Activated CD8-positive, alpha-beta memory T cell treated with anti-CD3 and anti-CD28 coated beads, Interleukin-2, amount 50 U/mL, for 24 hours (primary cell): ENCODE data around the gene INTS7.
"Not testable (repeated sequence)": the region's sequence is repeated elsewhere in the genome, so short reads cannot be mapped to it uniquely, and the experiment has no call there.

Experiments used
- DNase-seq: peaks from one replicate; pipeline ENCODE4 v3.0.0-alpha.2; 2020; ENCODE audit errors: extremely low read depth

Gene INTS7

DNA sequence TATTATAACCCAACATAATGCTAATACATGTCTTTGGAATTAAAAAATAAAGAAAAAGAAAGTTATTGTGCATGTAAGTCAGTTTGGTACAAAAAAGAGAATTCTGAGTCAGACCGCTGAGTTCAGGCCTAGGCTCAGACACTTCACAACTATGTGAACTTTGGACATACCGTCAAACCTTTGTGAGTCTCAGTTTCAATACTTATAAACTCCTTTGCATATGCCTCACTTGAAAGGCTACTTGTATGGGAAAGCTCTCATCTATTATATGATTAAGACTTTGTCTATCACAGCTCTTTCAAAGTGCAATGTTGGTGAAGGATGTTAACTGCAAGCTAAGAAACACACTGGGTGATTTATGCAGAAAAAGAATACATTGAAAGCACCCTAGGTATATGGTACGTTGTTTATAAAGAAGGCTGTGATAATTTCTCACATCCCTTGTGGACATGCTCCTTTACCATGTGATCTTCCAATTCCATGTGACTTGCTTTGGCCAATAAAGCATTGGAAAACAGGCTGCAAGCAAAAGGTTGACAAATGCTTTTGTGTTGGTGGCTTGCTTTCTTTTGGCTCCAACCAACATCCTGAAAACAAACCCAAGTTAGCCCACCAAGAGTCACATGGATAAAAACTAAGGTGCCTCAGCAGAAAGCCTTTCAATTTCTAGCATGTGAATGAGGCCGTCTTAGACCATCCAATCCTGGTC, 49.6 kb downstream of the INTS7 start:
- DNase-seq, result no peak

- no peak for DNase-seq
Observed at GRCh38 chr1:211978596-211978995, 56.8 kb downstream of the INTS7 start.

DNA sequence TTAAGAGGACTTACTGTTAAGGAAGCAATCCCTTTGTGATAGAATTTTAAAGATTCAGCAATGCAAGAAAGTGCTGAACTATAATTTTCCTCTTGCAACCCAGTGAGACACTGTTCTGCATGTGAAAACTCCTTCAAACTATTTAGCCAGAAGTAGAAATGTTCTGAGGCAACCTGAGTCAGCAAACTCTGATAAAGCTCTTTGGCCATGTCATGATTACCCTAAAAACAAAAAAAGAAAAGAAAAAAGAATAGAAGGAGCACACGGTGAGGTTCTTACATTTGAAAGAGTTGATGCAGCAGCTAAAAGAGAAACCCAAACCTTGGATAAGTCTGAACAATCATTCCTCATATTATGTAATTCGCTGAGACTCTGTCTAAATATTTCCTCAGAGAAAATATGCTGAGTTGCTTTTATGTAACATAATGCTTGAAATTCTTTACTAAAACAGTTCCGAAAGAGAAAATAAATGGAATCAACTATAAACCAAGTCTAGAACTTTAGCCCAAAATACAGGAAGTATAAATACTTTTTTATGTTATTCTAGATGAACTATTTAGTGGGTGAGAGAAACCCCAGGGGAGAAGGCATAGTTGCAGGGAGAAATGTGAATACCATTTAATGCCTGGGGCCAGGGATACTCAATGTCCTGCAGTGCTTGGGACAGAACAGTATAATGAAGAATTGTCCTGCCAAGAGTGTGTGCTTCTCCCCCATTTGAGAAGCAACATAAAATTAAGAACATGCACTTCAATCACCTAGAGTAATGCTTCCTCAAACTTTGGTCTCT, 60.0 kb downstream of the INTS7 start:
- no peak for DNase-seq

DNA sequence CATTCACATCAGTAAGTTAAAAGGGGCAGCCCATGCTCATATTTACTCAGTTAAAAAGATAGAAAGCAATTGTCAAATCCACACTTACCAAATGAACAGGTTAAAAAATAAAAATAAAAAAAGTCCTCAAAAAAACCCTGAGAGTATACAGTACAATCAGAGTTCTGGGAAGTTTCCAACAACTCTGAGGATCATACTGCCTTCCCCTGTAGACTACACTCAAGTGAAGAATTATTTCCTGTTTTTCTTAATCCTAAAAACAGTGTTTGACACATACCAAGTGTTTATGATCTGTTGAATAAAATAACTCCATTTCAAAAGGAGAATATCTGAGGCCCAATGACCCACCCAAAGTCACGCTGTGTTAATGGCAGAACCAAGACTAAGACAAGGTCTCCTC, 61.8 kb downstream of the INTS7 start:
- no peak for DNase-seq

- no peak for DNase-seq
Observed at GRCh38 chr1:211968200-211968834, 67.0 kb downstream of the INTS7 start.

GRCh38 chr1:211967704-211968103, 67.7 kb downstream of the INTS7 start:
- DNase-seq, result no peak

DNA sequence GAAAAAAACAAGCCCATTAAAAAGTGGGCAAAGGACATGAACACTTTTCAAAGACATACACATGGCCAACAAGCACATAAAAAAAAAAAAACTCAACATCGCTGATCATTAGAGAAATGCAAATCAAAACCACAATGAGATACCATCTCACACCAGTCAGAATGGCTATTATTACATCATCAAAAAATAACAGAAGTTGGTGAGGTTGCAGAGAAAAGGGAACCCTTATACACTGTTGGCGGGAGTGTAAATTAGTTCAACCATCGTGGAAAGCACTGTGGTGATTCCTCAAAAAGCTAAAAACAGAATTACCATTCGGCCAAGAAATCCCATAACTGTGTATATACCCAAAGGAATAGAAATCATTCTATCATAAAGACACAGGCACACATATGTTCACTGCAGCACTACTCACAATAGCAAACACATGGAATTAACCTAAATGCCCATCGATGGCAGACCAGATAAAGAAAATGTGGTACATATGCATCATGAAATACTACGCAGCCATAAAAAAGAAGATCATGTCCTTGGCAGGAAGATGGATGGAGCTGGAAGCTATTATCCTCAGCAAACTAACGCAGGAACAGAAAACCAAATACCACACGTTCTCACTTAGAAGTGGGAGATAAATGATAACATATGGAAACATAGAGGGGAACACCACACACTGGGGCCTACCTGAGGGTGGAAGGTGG, 70.1 kb downstream of the INTS7 start:
- no peak for DNase-seq

- no peak for DNase-seq
Observed at GRCh38 chr1:211959680-211960079, 75.7 kb downstream of the INTS7 start.

GRCh38 chr1:211959221-211959620, 76.1 kb downstream of the INTS7 start:
- no peak for DNase-seq

DNA sequence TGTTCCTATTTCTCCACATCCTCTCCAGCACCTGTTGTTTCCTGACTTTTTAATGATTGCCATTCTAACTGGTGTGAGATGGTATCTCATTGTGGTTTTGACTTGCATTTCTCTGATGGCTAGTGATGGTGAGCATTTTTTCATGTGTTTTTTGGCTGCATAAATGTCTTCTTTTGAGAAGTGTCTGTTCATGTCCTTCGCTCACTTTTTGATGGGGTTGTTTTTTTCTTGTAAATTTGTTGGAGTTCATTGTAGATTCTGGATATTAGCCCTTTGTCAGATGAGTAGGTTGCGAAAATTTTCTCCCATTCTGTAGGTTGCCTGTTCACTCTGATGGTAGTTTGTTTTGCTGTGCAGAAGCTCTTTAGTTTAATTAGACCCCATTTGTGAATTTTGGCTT, 81.3 kb downstream of the INTS7 start:
- DNase-seq, result not testable (repeated sequence)

DNA sequence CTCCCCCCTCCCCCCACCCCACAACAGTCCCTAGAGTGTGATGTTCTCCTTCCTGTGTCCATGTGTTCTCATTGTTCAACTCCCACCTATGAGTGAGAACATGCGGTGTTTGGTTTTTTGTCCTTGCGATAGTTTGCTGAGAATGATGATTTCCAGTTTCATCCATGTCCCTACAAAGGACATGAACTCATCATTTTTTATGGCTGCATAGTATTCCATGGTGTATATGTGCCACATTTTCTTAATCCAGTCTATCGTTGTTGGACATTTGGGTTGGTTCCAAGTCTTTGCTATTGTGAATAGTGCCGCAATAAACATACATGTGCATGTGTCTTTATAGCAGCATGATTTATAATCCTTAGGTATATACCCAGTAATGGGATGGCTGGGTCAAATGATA, 81.8 kb downstream of the INTS7 start:
- DNase-seq, result not testable (repeated sequence)

- no peak for DNase-seq
Observed at GRCh38 chr1:211952299-211952698, 83.1 kb downstream of the INTS7 start.

GRCh38 chr1:211951856-211952255, 83.5 kb downstream of the INTS7 start:
- no peak for DNase-seq

- DNase-seq, result no peak
Observed at GRCh38 chr1:211948377-211948776, 87.0 kb downstream of the INTS7 start.

DNA sequence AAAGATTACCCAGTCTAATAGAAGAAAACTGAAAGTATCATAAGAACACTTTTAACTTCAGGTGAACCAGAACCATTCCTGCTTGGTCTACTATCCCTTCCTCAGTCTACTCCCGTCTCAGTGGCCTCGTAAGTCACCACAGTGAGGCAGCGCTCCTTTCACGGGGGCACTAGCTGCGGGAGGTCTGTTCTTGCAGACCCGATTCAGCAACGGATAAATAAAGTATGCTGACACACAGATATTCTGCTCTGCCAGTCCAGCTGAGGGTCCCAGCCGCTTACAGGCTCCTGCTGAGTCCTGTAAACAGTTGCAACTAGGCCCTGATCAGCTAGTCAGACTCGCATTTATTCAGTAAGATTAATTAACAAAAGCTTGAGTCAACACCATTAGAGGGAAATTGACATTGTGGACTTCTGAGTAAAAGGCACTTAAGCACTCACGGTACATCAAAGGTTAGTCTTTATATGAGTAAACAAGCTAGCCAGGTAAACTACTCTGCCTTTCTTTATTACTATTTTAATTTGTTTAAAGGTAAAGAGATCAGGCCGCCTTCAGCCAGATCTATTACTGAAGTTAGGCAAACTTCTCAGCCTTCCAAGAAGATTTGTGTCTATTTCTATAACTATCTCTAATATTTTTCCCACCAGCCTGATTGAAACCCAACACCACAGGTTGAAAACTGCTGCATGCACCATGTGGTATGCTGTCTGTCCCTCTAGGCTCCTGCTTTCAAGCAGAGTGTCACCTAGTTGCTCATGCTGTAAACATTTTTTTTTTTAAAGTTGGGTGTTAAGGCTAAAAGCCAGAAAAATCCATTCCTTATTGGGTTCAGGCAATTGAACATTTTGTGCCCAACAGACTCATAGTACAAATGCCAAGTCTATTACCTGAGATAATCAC, 87.7 kb downstream of the INTS7 start:
- DNase-seq, result no peak

DNA sequence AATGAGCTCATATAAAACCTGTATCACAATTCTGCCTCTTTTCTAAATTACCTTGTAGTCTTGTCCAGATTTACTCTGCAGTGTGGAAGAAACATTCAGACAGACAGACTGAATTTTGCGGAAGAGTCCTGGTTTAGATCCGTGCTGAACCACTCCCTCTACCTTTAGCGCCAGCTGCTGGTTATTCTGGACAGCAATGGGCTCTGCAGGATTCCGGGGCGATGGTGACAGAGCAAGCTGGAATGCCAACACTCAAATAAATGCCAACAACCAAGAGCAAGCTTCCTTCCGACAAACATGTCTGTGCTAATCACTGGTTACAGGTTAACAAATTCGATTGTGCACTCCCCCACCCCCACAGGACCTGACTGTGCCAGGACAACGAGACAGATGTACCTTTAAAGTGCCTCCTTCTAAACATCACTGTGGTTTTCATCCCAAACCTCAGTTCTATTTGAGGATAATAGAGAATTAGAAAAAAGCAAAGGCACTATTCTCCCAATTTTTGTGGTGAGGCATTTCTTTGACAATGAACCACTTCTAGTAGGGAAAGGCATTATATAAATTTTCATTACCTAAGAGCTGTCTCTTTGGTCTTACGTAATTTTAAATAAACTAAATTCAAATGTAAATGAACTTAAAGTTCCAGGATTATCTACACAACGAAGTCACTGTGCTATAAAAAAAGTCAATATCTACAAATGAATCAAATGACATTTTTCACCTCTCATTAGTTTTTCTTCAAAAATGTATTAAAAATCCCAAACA, 90.4 kb downstream of the INTS7 start:
- no peak for DNase-seq

DNA sequence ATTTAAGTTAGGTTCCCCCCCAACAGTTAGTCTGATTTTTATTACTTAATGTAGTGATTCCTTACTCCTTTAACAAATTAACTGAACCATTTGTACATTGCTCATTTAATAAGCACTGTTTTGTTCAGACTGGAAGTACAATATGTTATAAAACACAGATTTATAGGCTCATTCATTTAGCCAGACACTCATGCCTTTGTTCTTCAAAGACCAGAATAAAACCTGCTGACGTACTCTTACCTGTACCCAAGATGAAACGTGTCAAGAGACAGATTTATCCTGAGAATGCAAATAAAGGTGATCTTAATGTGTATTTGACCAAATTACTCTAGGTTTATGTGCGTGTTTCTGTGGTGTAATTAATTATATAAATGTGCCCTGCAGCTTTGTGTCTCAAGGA, 92.8 kb downstream of the INTS7 start:
- DNase-seq, result no peak

DNA sequence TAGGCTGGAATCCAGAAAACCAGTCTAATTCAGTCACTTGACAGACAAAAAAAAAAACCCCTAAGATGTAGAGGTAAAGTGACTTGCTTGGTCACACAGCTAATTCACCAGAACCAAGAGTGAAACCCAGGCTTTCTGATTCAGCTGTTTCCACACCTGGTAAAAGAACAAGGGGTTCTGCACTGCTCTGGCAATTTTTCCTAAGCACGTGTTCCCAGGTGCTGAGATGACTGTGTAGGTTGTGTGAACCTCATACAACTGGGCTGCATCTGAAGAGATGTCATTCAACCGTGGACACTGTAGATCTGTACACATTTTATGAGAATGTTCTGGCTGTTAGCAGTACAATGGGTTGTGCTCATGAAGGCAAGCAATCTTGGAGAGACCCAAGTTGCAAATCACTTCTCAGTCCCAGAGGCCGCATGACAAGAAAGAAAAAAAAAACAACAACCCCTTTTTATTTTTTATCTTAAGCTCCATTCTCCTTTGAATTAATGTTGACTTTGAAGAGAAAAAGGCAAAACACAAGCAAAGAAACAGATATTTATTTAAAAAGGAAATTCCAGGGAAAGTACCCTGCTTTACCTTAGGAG, 95.4 kb downstream of the INTS7 start:
- DNase-seq, result peak; percentile 20

DNA sequence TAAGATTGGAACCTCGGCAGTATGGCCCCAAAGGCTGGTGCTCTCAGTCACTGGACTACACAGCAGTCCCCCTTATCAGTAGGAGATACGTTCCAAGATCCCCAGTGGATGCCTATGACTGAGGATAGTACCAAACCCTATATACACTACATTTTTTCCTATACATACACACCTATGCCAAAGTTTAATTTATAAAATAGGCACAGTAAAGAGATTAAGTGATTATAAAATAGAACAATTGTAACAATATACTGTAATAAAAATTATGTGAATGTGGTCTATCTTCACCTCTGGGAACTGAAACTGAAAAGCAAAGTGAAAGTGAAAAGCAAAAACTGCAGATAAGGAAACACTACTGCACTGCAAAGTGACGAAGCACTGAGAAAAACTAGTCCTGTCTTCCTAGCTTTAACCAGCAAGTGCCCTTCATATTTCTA, 96.8 kb downstream of the INTS7 start:
- DNase-seq, result no peak

DNA sequence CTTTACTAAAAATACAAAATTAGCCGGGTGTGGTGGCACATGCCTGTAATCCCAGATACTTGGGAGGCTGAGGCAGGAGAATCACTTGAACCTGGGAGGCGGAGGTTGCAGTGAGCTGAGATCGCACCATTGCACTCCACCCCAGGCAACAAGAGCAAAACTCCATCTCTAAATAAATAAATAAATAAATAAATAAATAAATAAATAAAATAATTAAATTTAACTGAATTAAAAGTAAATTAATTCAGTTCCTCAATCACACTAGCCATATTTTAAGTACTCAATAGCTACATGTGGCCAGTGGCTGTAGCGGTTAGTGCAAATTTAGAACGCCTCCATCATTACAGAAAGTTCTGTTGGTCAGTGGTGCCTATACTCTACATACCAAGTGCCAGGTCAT, 97.9 kb downstream of the INTS7 start:
- not testable (repeated sequence) for DNase-seq
